ENCODE results near the gene SIDT2. TPM values are rescaled to one million over a fixed set of nuclear protein-coding genes. Genes with fewer than 3 reads are reported as not detected.

Gene SIDT2
- total RNA-seq, 4 donors from 2014 or later: 31.8 to 54.5 (median 42.3) TPM

GRCh38 chr11:117152066-117152465 is 26.5 kb upstream of the SIDT2 start:
- no peak for TF ChIP-seq POLR2A (IDR thresholded peaks at IDR 0.05)
- no peak for TF ChIP-seq CTCF (IDR thresholded peaks at IDR 0.05)
- peaks cover 30 to 44% of the 10 kb centered on the region in 2 donors for H3K4me1 ChIP-seq
- intact Hi-C loops (cut with DNase I): loop anchor here (5.0 kb wide), 1 partner anchor 35 kb away; no protein-coding TSS in a partner anchor
- H3K36me3 ChIP-seq: no peaks in the 10 kb centered on the region
- no peak overlapping the region for H3K4me3 ChIP-seq (replicated peaks in 1 of 3)
- H3K9me3 ChIP-seq: no peaks in the 10 kb centered on the region
- H3K27ac ChIP-seq: no peak overlapping the region
- no peaks in the 10 kb centered on the region for H3K27me3 ChIP-seq
- no peak for DNase-seq
- WGBS, 2 donors: 73 to 75% methylated on average over 2 of the region's 2 CpGs

GRCh38 chr11:117154468-117154867 is 24.1 kb upstream of the SIDT2 start:
- H3K4me1 ChIP-seq: peaks cover 26 to 39% of the 10 kb centered on the region in 2 donors
- TF ChIP-seq CTCF (IDR thresholded peaks at IDR 0.05) (no peak), POLR2A (IDR thresholded peaks at IDR 0.05) (no peak)
- H3K27me3 ChIP-seq: no peaks in the 10 kb centered on the region
- 84 to 92% methylated on average over 5 of the region's 5 CpGs for WGBS, 2 donors
- no peaks in the 10 kb centered on the region for H3K36me3 ChIP-seq
- intact Hi-C loops (cut with DNase I): loop anchor here (5.0 kb wide), 1 partner anchor 33 kb away; no protein-coding TSS in a partner anchor
- no peaks in the 10 kb centered on the region for H3K9me3 ChIP-seq
- no peak overlapping the region for H3K4me3 ChIP-seq (replicated peaks in 1 of 3)
- peak overlapping the region in 1 of 3 donors; percentile 15 for H3K27ac ChIP-seq
- no peak for DNase-seq

GRCh38 chr11:117157507-117157906 is 21.0 kb upstream of the SIDT2 start:
- Histone ChIP-seq H3K36me3 (peaks cover 10 to 13% of the 10 kb centered on the region in 2 donors), H3K27ac (no peak overlapping the region), H3K27me3 (no peaks in the 10 kb centered on the region), H3K4me1 (peaks cover 27 to 41% of the 10 kb centered on the region in 2 donors), H3K9me3 (no peaks in the 10 kb centered on the region), H3K4me3 (replicated peaks in 1 of 3) (no peak overlapping the region)
- intact Hi-C loops (cut with DNase I): no loop called here
- no peak for DNase-seq
- 94% methylated on average over 2 of the region's 2 CpGs for WGBS, 2 donors
- TF ChIP-seq CTCF (IDR thresholded peaks at IDR 0.05) (no peak), POLR2A (IDR thresholded peaks at IDR 0.05) (no peak)

GRCh38 chr11:117159892-117160291 is 18.7 kb upstream of the SIDT2 start:
- Histone ChIP-seq H3K36me3 (peaks cover 24 to 30% of the 10 kb centered on the region in 2 donors), H3K27ac (no peak overlapping the region), H3K27me3 (no peaks in the 10 kb centered on the region), H3K9me3 (no peaks in the 10 kb centered on the region), H3K4me1 (peaks cover 16 to 20% of the 10 kb centered on the region in 2 donors), H3K4me3 (replicated peaks in 1 of 3) (no peak overlapping the region)
- intact Hi-C loops (cut with DNase I): no loop called here
- TF ChIP-seq POLR2A (IDR thresholded peaks at IDR 0.05) (no peak), CTCF (IDR thresholded peaks at IDR 0.05) (no peak)
- DNase-seq: no peak
- WGBS, 2 donors: 76 to 98% methylated on average over 2 of the region's 2 CpGs

- intact Hi-C loops (cut with DNase I): no loop called here
- no peaks in the 10 kb centered on the region for H3K9me3 ChIP-seq
- H3K36me3 ChIP-seq: peaks cover 24 to 39% of the 10 kb centered on the region in 2 donors
These were observed 17.7 kb upstream of the SIDT2 start for GRCh38 chr11:117160826-117161225.

More at GRCh38 chr11:117160826-117161225, 17.7 kb upstream of the SIDT2 start:
- H3K4me3 ChIP-seq (replicated peaks in 1 of 3): no peak overlapping the region
- WGBS, 2 donors: 82 to 93% methylated on average over 2 of the region's 2 CpGs
- H3K27me3 ChIP-seq: no peaks in the 10 kb centered on the region
- DNase-seq: no peak
- no peak overlapping the region for H3K27ac ChIP-seq
- H3K4me1 ChIP-seq: peaks cover 16 to 18% of the 10 kb centered on the region in 2 donors
- TF ChIP-seq POLR2A (IDR thresholded peaks at IDR 0.05) (no peak), CTCF (IDR thresholded peaks at IDR 0.05) (no peak)
